ENCODE measurements around the gene ADGRV1. TPM values are rescaled to one million over a fixed set of nuclear protein-coding genes. Genes with fewer than 3 reads are reported as not detected.

The ADGRV1 gene
- total and polyA plus RNA-seq, 8 donors: 12.5 to 36.4 (median 16.9) TPM

DNA sequence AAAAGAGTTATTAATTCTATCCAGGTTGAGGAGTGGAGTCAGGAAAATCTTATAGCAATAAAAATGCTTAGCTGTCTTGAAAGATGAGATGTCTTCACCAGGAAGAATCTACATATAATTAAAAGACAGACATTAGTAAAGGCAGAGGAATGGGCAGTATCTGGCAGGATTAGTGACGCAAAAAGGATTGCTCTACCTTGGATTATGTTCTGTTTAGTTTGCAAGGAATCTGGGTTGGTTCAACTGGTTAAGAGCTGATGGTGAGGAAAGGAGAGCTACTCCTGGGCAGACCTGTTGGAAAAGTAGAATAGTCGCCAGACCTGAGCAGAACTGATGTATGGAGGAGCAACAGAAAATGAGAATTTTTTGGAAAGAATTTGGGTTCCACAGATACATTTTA lies 318.5 kb downstream of the ADGRV1 start:
- Histone ChIP-seq H3K27ac (peak overlapping the region in 1 of 2 donors; percentile 88), H3K27me3 (no peaks in the 10 kb centered on the region), H3K9me3 (no peaks in the 10 kb centered on the region), H3K36me3 (no peaks in the 10 kb centered on the region), H3K4me3 (no peak overlapping the region), H3K4me1 (peaks cover 5 to 24% of the 10 kb centered on the region in 2 donors)
- DNase-seq (no peak), ATAC-seq (no peak)
- intact Hi-C loops (cut with DNase I): no loop called here
- TF ChIP-seq, protein P1, sequence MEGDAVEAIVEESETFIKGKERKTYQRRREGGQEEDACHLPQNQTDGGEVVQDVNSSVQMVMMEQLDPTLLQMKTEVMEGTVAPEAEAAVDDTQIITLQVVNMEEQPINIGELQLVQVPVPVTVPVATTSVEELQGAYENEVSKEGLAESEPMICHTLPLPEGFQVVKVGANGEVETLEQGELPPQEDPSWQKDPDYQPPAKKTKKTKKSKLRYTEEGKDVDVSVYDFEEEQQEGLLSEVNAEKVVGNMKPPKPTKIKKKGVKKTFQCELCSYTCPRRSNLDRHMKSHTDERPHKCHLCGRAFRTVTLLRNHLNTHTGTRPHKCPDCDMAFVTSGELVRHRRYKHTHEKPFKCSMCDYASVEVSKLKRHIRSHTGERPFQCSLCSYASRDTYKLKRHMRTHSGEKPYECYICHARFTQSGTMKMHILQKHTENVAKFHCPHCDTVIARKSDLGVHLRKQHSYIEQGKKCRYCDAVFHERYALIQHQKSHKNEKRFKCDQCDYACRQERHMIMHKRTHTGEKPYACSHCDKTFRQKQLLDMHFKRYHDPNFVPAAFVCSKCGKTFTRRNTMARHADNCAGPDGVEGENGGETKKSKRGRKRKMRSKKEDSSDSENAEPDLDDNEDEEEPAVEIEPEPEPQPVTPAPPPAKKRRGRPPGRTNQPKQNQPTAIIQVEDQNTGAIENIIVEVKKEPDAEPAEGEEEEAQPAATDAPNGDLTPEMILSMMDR (IDR thresholded peaks at IDR 0.05): no peak

DNA sequence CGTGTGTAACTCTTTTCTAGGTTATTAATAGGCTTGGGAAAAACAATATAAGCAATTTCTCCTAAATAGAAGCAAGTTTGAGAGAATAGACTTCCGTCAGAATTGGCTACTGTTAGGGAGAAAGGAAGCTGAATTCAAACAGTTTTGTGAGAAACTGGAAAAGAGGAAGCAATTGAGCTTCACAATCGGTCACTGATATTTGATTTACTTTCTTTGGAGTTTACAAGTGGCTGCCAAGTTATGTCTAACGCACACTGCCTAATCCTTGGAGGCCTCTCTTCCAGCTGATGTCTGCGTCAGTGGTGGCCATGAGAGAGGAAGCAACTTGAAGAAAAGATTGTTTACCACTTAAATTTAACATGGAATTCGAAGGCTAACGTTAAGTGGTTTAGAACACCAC lies 319.5 kb downstream of the ADGRV1 start:
- H3K36me3 ChIP-seq: no peaks in the 10 kb centered on the region
- peaks cover 5 to 17% of the 10 kb centered on the region in 2 donors for H3K4me1 ChIP-seq
- H3K4me3 ChIP-seq: no peak overlapping the region
- ATAC-seq (peak; percentile 68), DNase-seq (peak in 2 of 4 donors; percentile 45 to 60)
- TF ChIP-seq, protein P1 (IDR thresholded peaks at IDR 0.05): no peak
- no peaks in the 10 kb centered on the region for H3K27me3 ChIP-seq
- no peaks in the 10 kb centered on the region for H3K9me3 ChIP-seq
- intact Hi-C loops (cut with DNase I): no loop called here
- peak overlapping the region; percentile 53 to 88 for H3K27ac ChIP-seq

DNA sequence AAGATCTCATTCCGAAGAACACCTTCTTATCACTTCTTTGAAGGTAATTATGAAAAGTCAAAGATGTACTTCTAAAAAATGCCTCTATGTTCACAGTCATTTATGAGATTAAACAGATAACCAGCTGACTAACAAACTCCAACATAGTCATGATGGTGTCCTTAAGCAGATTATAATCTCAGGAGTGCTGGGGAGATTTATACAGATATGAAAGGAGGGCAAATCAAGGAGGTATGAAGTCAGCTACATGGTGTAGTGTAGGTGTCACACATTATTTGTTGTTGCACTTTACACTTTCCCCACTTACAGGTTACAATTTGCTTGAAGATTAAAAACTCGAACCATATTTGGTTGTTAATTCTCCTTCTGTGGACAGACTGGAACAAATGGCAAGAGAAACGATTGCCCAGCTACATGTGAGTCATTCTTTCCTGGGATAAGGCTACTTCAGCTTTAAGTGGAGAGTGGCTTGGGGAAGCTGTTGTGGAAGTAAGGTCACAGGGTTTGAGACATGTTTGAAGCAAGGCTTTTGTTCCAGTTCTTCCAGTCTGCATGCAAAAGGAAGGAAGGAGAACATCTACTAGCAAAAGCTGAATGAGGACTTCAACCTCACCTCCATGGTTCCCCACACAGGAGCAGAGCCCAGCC lies 320.1 kb downstream of the ADGRV1 start:
- TF ChIP-seq, protein P1 (IDR thresholded peaks at IDR 0.05): no peak
- Histone ChIP-seq H3K4me3 (no peak overlapping the region), H3K27me3 (no peaks in the 10 kb centered on the region), H3K4me1 (peaks cover 5 to 13% of the 10 kb centered on the region in 2 donors), H3K36me3 (no peaks in the 10 kb centered on the region), H3K9me3 (no peaks in the 10 kb centered on the region), H3K27ac (peak overlapping the region; percentile 53 to 88)
- peak; percentile 78 for ATAC-seq
- DNase-seq: peak in 1 of 4 donors; percentile 38
- intact Hi-C loops (cut with DNase I): no loop called here

DNA sequence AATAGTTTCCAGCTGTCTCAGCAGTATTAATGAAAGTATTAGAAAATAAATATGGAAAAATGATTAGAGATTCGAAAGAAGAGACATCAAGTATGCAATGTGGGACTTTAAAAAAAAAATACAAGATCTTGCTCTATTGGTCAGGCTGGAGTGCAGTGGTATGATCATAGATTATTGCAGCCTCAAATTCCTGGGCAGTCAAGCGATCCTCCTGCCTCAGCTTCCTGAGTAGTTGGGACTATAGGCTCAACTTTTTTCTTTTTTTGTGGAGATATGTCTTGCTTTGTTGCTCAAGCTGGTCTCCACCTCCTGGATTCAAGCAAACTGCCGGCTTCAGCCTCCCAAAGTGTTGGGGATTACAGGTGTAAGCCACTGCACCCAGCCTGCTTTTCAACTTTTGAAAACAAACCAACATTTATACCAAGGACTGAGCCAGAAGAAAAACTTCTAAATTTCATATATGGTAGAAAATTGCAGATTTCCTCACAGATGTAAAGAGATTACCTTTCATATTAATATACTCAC lies 323.1 kb downstream of the ADGRV1 start:
- Histone ChIP-seq H3K9me3 (no peaks in the 10 kb centered on the region), H3K27me3 (no peaks in the 10 kb centered on the region), H3K4me1 (peaks cover 5 to 13% of the 10 kb centered on the region in 2 donors), H3K27ac (no peak overlapping the region), H3K36me3 (no peaks in the 10 kb centered on the region), H3K4me3 (no peak overlapping the region)
- TF ChIP-seq, protein P1 (IDR thresholded peaks at IDR 0.05): no peak
- ATAC-seq (no peak), DNase-seq (no peak)
- intact Hi-C loops (cut with DNase I): no loop called here

DNA sequence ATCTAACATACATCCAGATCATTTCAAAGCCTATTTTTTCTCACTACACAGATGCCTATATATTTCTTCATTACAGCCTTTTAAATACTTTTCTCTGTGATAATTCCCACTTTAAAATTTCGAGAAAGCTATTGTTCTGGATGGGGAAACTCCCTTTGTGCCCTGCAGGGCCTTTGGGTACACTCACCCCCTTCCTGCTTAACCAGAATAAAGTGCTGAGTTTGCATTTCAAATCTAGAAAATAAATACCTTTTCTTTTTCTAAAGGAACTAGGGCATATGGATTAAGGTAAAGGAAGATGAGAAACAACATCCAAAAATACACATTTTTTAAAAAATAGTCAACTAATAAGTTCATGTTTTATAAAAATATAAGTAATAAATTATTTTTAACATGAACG lies 323.9 kb downstream of the ADGRV1 start:
- no peak for ATAC-seq

More for the DNA sequence above, 323.9 kb downstream of the ADGRV1 start:
- DNase-seq: no peak
- Histone ChIP-seq H3K4me3 (no peak overlapping the region), H3K27me3 (no peaks in the 10 kb centered on the region), H3K36me3 (no peaks in the 10 kb centered on the region), H3K27ac (no peak overlapping the region), H3K4me1 (peaks cover 5 to 11% of the 10 kb centered on the region in 2 donors), H3K9me3 (no peaks in the 10 kb centered on the region)
- TF ChIP-seq, protein P1 (IDR thresholded peaks at IDR 0.05): no peak
- intact Hi-C loops (cut with DNase I): no loop called here
